Activated naive CD4-positive, alpha-beta T cell treated with anti-CD3 and anti-CD28 coated beads, Interleukin-2, amount 10 ng/mL, durations not matched to agents 7 days and 5 days (primary cell): ENCODE results near the gene LUZP1.

Source experiments
- CTCF ChIA-PET: fragments of 350-600 bp; sonication (Branson Sonifier 250); formaldehyde crosslinking; loops from one replicate; lab custom pipeline; 2021; ENCODE audit warnings: antibody characterized with exemption; lab: Charles Lee
- DNase-seq: peaks from one replicate; pipeline ENCODE4 v3.0.0-alpha.2; 2020
- H3K27ac Mint-ChIP-seq: one replicate; pipeline ENCODE4 v1.8.0; 2021; ENCODE audit warnings: mild to moderate bottlenecking, moderate library complexity, mixed read lengths
- H3K27me3 Mint-ChIP-seq: one replicate; pipeline ENCODE4 v1.8.0; 2021; ENCODE audit warnings: mild to moderate bottlenecking, mixed read lengths
- H3K36me3 Mint-ChIP-seq: one replicate; pipeline ENCODE4 v1.8.0; 2021; ENCODE audit warnings: mixed read lengths
- H3K4me1 Mint-ChIP-seq: one replicate; pipeline ENCODE4 v1.8.0; 2021; ENCODE audit warnings: mixed read lengths
- H3K4me3 Mint-ChIP-seq: one replicate; pipeline ENCODE4 v1.8.0; 2021; ENCODE audit warnings: mild to moderate bottlenecking, moderate library complexity, mixed read lengths
- H3K9me3 Mint-ChIP-seq: one replicate; pipeline ENCODE4 v1.8.0; 2021; ENCODE audit warnings: mixed read lengths

The LUZP1 gene

GRCh38 chr1:23111600-23112535 lies 56.8 kb downstream of the LUZP1 start:
- DNase-seq: no peak
- H3K27ac Mint-ChIP-seq: no peak overlapping the region
- CTCF ChIA-PET: interaction anchor here (0.8 to 3.8 kb wide), 3 partner anchors 11 to 72 kb away, joined by 3 to 33 read pairs (median 8); no protein-coding TSS in a partner anchor
- no peaks in the 10 kb centered on the region for H3K27me3 Mint-ChIP-seq
- no peak overlapping the region for H3K4me3 Mint-ChIP-seq
- H3K9me3 Mint-ChIP-seq: no peaks in the 10 kb centered on the region
- peaks cover 58% of the 10 kb centered on the region for H3K4me1 Mint-ChIP-seq
- peaks cover 15% of the 10 kb centered on the region for H3K36me3 Mint-ChIP-seq

- peaks cover 51% of the 10 kb centered on the region for H3K4me1 Mint-ChIP-seq
- CTCF ChIA-PET: interaction anchor here (1.0 to 3.8 kb wide), 5 partner anchors 11 to 146 kb away, joined by 3 to 33 read pairs (median 5); no protein-coding TSS in a partner anchor
- H3K27ac Mint-ChIP-seq: no peak overlapping the region
Measured at GRCh38 chr1:23110391-23110790, 58.3 kb downstream of the LUZP1 start.

GRCh38 chr1:23108918-23109533 lies 59.6 kb downstream of the LUZP1 start:
- H3K4me3 Mint-ChIP-seq: no peak overlapping the region
- H3K36me3 Mint-ChIP-seq: peaks cover 20% of the 10 kb centered on the region
- CTCF ChIA-PET: interaction anchor here (1.0 to 3.8 kb wide), 4 partner anchors 10 to 145 kb away, joined by 3 to 33 read pairs (median 4); no protein-coding TSS in a partner anchor
- no peak for DNase-seq
- H3K27me3 Mint-ChIP-seq: no peaks in the 10 kb centered on the region
- H3K9me3 Mint-ChIP-seq: no peaks in the 10 kb centered on the region
- no peak overlapping the region for H3K27ac Mint-ChIP-seq
- peaks cover 41% of the 10 kb centered on the region for H3K4me1 Mint-ChIP-seq

More at GRCh38 chr1:23110391-23110790, 58.3 kb downstream of the LUZP1 start:
- no peak for DNase-seq
- Mint-ChIP-seq H3K9me3 (no peaks in the 10 kb centered on the region), H3K36me3 (peaks cover 18% of the 10 kb centered on the region), H3K27me3 (no peaks in the 10 kb centered on the region), H3K4me3 (no peak overlapping the region)

- Mint-ChIP-seq H3K4me1 (peaks cover 42% of the 10 kb centered on the region), H3K27me3 (no peaks in the 10 kb centered on the region), H3K36me3 (peaks cover 14% of the 10 kb centered on the region), H3K9me3 (no peaks in the 10 kb centered on the region), H3K4me3 (peak overlapping the region; percentile 26), H3K27ac (peak overlapping the region; percentile 91)
- no peak for DNase-seq
- CTCF ChIA-PET: interaction anchor here (0.6 to 13.5 kb wide), 3 partner anchors 66 to 270 kb away, joined by 3 to 438 read pairs (median 4); no protein-coding TSS in a partner anchor
Measured at GRCh38 chr1:23103001-23103889, 65.4 kb downstream of the LUZP1 start.

GRCh38 chr1:23102289-23102688 lies 66.4 kb downstream of the LUZP1 start:
- no peaks in the 10 kb centered on the region for H3K9me3 Mint-ChIP-seq
- DNase-seq: no peak
- no peak overlapping the region for H3K4me3 Mint-ChIP-seq
- CTCF ChIA-PET: interaction anchor here (0.6 to 13.5 kb wide), 3 partner anchors 67 to 271 kb away, joined by 3 to 438 read pairs (median 4); no protein-coding TSS in a partner anchor
- H3K27ac Mint-ChIP-seq: peak overlapping the region; percentile 77
- peaks cover 9% of the 10 kb centered on the region for H3K36me3 Mint-ChIP-seq
- H3K27me3 Mint-ChIP-seq: no peaks in the 10 kb centered on the region
- H3K4me1 Mint-ChIP-seq: peaks cover 42% of the 10 kb centered on the region

- CTCF ChIA-PET: interaction anchor here (13.5 kb wide), 1 partner anchor 81 kb away, joined by 438 read pairs; no protein-coding TSS in a partner anchor
Measured at GRCh38 chr1:23101887-23102286, 66.8 kb downstream of the LUZP1 start.

GRCh38 chr1:23101101-23101827 lies 67.4 kb downstream of the LUZP1 start:
- DNase-seq: no peak
- CTCF ChIA-PET: interaction anchor here (0.6 to 13.5 kb wide), 8 partner anchors 11 to 82 kb away, joined by 3 to 438 read pairs (median 8); partner anchors contain the start of gene LUZP1

More at GRCh38 chr1:23101887-23102286, 66.8 kb downstream of the LUZP1 start:
- no peaks in the 10 kb centered on the region for H3K9me3 Mint-ChIP-seq
- H3K27ac Mint-ChIP-seq: peak overlapping the region; percentile 77
- H3K27me3 Mint-ChIP-seq: no peaks in the 10 kb centered on the region
- no peak for DNase-seq
- peaks cover 42% of the 10 kb centered on the region for H3K4me1 Mint-ChIP-seq
- H3K4me3 Mint-ChIP-seq: no peak overlapping the region
- H3K36me3 Mint-ChIP-seq: peaks cover 7% of the 10 kb centered on the region

GRCh38 chr1:23100074-23100748 lies 68.4 kb downstream of the LUZP1 start:
- Mint-ChIP-seq H3K9me3 (no peaks in the 10 kb centered on the region), H3K36me3 (peaks cover 4% of the 10 kb centered on the region), H3K4me3 (no peak overlapping the region), H3K4me1 (peaks cover 42% of the 10 kb centered on the region), H3K27me3 (no peaks in the 10 kb centered on the region), H3K27ac (peak overlapping the region; percentile 61)
- CTCF ChIA-PET: interaction anchor here (0.8 to 13.5 kb wide), 15 partner anchors 10 to 107 kb away, joined by 3 to 438 read pairs (median 5); partner anchors contain the start of gene LUZP1
- peak; percentile 60 for DNase-seq

More at GRCh38 chr1:23101101-23101827, 67.4 kb downstream of the LUZP1 start:
- H3K4me3 Mint-ChIP-seq: no peak overlapping the region
- no peak overlapping the region for H3K27ac Mint-ChIP-seq
- H3K36me3 Mint-ChIP-seq: peaks cover 4% of the 10 kb centered on the region
- peaks cover 42% of the 10 kb centered on the region for H3K4me1 Mint-ChIP-seq
- H3K27me3 Mint-ChIP-seq: no peaks in the 10 kb centered on the region
- no peaks in the 10 kb centered on the region for H3K9me3 Mint-ChIP-seq

- H3K4me3 Mint-ChIP-seq: no peak overlapping the region
- peaks cover 2% of the 10 kb centered on the region for H3K36me3 Mint-ChIP-seq
- no peak overlapping the region for H3K27ac Mint-ChIP-seq
- no peaks in the 10 kb centered on the region for H3K27me3 Mint-ChIP-seq
- peaks cover 40% of the 10 kb centered on the region for H3K4me1 Mint-ChIP-seq
- no peaks in the 10 kb centered on the region for H3K9me3 Mint-ChIP-seq
- no peak for DNase-seq
- CTCF ChIA-PET: interaction anchor here (0.6 to 13.5 kb wide), 19 partner anchors 9 to 857 kb away, joined by 3 to 438 read pairs (median 5); partner anchors contain the start of gene LUZP1
Measured at GRCh38 chr1:23099171-23099536, 69.5 kb downstream of the LUZP1 start.

- H3K4me1 Mint-ChIP-seq: peaks cover 39% of the 10 kb centered on the region
- H3K27ac Mint-ChIP-seq: no peak overlapping the region
- CTCF ChIA-PET: interaction anchor here (0.6 to 13.5 kb wide), 19 partner anchors 9 to 858 kb away, joined by 3 to 438 read pairs (median 5); partner anchors contain the start of gene LUZP1
- H3K36me3 Mint-ChIP-seq: peaks cover 7% of the 10 kb centered on the region
- H3K27me3 Mint-ChIP-seq: no peaks in the 10 kb centered on the region
- no peaks in the 10 kb centered on the region for H3K9me3 Mint-ChIP-seq
- DNase-seq: peak; percentile 70
- no peak overlapping the region for H3K4me3 Mint-ChIP-seq
Measured at GRCh38 chr1:23098463-23099170, 70.0 kb downstream of the LUZP1 start.

GRCh38 chr1:23097316-23097715 lies 71.3 kb downstream of the LUZP1 start:
- H3K4me1 Mint-ChIP-seq: peaks cover 29% of the 10 kb centered on the region
- CTCF ChIA-PET: interaction anchor here (0.6 to 13.5 kb wide), 5 partner anchors 11 to 443 kb away, joined by 5 to 438 read pairs (median 13); no protein-coding TSS in a partner anchor
- H3K27me3 Mint-ChIP-seq: no peaks in the 10 kb centered on the region
- no peak for DNase-seq
- no peaks in the 10 kb centered on the region for H3K9me3 Mint-ChIP-seq
- no peak overlapping the region for H3K27ac Mint-ChIP-seq
- H3K4me3 Mint-ChIP-seq: no peak overlapping the region
- peaks cover 11% of the 10 kb centered on the region for H3K36me3 Mint-ChIP-seq
